Left ventricle myocardium superior (tissue), 1 donor: ENCODE measurements around the gene ARL16. TPM values are rescaled to one million over a fixed set of nuclear protein-coding genes. Genes with fewer than 3 reads are reported as not detected.

Source experiments
- ATAC-seq: fragments of 200-7000 bp; cut with Tn5 transposase; one replicate; pipeline ENCODE4 v1.9.1; 2020; ENCODE audit warnings: mild to moderate bottlenecking, moderate library complexity
- DNase-seq: peaks from one replicate; pipeline ENCODE4 v3.0.0-alpha.2; 2020
- intact Hi-C: fragments of 100-400 bp; cut with micrococcal nuclease; formaldehyde crosslinking; loops from one replicate; pipeline ENCODE4 v1.11.0; 2022
- total RNA-seq: library from RNA; stranded (reverse); fragmentation: NEBNext Ultra II Directional; extraction: Animal tissue kit (Norgen Biotek cat#: 25700); gene quantifications from one replicate; pipeline ENCODE4 v1.2.1, GENCODE V29; 2021
- donor health status: DM: no; HTN: yes; CAD: no; lungs with severe emphysema.

The ARL16 gene
- total RNA-seq, 1 donor from 2014 or later, result 12.0 TPM

DNA sequence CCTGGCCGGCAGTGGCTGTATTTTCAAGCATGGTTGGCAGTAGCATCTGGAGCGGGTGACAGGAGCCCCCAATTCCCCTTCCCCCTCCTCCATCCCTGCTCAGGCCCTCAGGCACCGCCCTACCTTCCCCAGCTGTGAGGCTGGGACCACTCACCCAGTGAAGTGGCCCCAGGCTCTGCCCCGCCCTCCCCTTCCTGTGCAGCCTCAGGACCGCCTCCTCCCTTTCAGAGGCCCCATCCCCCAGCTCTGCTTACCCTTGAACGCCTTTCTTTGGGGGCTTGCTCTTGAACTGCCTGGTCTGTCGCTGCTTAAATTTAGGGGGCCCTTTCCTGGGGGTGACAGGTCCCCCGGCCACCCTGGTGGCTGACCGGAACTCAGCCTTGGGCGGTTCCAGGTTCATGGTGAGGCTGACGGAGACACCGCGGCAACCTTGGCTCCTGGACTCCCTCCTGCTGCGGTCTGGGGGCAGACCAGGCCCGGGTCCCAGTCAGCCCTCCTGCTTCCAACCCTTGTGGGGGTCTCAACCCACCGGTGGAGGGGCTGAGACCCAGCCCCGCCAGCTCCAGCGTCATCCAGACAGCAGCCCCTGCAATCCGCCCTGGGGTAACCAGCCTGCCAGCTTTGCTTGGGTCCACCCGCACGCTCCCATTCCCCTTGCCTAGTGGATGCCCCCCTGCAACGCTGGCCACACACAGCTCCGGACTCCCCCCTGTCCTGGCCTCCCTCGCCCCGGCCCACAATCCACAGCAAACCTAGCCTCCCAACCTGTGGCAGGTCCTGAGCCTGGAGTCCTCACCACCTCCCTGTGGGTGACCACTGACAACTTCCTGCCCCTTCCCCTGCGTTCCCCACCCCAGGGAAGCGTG, 30.5 kb downstream of the ARL16 start:
- DNase-seq (no peak), ATAC-seq (no peak)
- intact Hi-C loops, result no loop called here

DNA sequence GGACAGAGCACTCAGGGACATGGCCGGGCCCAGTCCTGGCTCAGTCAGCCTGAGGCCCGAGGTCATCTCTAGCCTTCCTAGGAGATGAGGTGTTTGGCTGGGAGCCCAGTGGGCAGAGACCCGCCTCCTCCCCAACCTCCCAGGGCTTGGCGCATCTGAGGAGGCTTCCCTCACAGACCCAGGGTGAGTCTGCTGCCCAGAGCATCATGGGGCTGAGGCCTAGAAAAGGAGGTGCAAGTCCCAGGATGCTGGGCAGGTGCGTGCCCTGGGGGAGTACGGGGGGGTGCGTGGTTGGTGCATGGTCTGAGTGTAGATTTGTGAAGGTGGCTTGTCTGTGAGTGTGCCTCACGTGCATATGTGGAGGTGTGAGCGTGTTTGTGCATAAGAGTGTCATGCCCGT, 31.9 kb downstream of the ARL16 start:
- ATAC-seq (no peak), DNase-seq (no peak)
- intact Hi-C loops, result no loop called here

DNA sequence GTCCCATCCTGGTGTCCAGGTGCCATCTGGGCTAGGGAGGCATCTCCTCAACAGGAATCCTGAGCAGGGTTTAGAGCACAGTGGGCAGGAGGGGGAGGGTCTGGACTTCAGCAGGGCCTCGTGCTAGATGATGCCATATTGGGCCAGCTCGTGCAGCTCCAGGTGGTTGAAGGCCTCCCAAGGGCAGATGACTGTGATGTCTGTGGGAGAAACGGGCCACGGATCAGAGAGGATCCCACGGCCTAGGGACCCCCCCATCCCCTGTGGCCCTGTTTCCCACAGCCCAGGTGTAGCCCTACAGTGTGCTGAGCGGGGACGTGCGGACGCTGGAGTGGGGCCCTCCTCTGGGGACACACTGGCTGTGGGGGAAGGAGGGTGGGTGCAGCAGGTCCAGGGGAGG, 32.6 kb downstream of the ARL16 start:
- no peak for DNase-seq
- ATAC-seq, result no peak
- intact Hi-C loops, result no loop called here

DNA sequence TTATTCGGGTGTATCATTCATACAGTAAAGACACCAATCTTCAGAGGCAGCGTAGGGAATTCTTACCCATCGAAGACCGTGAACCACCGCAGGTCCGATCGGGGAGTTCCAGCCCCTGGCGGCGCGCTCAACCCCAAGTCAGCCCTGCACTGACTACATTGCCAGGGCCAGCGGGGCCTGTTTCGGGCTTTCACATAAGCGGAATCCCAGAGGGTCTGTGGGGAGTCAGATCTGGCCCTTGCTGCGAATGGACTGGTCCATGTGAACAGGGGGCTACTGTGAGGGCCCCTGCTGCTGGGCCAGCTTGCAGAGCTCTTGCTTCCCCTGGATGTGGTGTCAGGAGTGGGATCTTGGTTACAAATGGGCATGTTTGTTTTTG, 34.9 kb downstream of the ARL16 start:
- ATAC-seq (no peak), DNase-seq (no peak)
- intact Hi-C loops, result no loop called here

DNA sequence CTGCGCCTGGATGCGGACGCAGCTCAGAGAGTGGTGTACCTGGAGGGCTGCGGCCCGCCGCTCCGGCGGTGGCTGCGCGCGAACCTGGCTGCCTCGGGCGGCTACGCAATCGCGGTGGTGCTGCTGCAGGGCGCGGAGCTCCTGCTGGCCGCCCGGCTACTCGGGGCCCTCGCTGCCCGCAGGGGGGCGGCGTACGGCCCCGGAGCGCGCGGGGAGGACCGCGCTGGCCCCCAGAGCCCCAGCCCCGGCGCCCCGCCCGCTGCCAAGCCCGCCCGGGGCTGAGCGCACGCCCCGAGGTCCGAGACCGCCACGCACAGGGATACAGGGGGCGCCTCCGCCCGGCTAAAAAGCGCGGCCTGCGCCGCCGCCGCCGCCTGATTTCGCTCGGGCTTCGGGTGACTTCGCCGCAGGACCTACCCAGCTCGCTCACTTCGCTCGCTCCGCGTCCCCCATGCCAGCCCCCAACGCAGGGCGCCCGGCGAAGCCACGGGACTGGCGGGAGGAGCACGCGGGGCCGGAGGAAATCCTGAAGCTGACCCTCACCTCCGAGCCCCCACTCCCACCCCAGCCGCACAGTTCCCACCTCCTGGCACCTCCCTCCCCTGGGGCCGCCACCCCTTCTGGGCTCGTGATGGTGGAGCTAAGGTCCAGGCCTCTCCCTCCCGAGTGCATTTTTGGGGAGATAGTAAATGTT, 35.4 kb downstream of the ARL16 start:
- ATAC-seq (no peak), DNase-seq (no peak)
- intact Hi-C loops, result no loop called here

DNA sequence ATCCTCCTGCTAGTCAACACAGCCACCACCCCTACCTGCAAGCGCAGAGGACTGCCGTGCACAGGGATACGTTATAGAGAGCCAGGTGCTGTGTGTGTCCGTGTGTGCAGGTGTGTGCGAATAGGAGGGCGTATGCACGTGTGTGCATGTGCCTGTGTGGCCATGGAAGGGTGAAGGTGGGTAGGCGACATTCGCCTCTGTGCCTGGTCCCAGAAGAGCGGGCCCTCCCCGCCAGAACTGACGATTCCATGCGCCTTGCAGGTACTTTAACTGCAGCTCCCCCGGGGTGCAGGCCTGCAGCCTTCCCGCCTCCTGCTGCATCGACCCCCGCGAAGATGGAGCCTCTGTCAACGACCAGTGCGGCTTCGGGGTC, 36.0 kb downstream of the ARL16 start:
- no peak for ATAC-seq
- intact Hi-C loops, result no loop called here
- DNase-seq, result no peak

DNA sequence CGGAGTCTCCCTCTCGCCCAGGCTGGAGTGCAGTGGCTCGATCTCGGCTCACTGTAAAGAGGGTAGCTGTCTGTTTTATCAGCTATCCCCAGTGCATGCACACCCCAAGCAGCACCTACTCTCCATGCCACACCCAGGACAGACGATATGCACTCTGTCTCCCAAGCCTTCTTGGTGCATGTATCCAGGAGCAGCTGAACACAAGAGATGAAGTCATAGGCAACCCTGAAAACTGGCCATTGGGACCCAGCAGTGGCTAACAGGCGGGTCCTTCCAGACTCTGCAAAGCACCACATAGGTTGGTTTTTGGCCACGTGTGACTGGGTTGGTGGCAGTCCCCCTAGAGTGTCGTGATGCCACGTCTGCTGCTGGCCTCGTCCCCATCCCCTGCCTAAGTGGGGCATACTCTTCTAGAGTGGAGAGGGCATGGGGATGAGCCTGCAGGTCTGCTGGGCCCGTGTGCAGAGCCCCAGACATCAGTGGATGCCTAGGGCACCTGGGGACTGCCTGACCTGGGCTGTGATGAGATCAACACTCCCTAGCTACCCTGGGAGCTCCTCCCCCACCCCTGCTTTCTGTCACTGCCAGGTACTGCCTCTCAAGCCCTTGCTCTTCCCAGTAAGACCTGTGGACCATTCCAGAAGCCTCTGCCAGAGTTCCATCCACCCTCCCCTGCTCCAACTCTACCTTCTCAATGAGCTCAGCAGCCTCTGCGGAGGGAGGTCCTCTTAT, 36.6 kb downstream of the ARL16 start:
- DNase-seq (no peak), ATAC-seq (no peak)
- intact Hi-C loops, result no loop called here

DNA sequence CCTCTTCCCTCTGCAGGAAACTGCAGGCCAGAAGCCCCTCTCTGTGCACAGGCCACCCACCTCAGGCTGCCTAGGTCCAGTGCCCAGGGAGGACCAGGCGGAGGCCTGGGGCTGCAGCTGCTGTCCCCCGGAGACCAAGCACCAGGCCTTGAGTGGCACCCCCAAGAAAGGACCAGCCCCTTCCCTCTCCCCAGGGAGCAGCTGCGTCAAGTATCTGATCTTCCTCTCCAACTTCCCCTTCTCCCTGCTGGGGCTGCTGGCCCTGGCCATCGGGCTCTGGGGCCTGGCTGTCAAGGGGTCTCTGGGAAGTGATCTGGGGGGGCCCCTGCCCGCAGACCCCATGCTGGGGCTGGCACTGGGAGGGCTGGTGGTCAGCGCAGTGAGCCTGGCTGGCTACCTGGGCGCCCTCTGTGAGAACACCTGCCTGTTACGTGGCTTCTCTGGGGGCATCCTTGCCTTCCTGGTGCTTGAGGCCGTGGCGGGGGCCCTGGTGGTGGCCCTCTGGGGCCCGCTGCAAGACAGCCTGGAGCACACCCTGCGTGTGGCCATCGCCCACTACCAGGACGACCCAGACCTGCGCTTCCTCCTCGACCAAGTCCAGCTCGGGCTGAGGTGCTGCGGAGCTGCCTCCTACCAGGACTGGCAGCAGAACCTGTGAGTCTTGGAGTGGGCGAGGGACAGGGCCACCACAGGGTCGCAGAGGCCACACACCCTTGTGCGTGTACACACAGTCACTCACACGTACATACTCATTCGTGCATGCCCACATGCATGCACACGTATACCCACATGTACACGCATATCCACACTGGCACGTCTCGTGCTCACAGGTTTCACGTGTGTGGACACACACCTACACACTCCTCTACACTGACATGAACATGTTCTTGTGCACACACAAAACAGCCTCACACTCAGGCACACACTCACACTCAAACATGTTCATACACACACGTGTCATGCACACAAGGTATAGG, 38.3 kb downstream of the ARL16 start:
- intact Hi-C loops, result no loop called here
- ATAC-seq (no peak), DNase-seq (no peak)

DNA sequence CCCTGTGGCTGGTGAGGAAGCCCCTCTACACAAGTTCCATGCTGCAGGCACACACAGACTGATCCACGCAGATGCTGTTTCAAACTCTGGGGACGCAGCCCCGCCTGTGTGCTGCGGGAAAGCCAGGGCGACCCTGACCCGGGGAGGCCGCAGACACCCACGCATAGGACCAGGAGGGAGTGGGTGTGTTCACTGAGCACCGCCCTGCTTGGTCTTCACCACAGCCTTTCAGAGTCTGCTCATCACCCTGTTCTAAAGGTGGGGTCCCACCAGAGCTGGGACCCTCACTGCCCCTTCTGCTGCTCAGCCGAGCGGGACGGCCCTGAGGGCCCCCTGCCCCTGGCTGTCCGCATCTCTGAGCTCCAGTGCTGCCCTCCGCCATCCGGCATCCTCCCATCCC, 39.1 kb downstream of the ARL16 start:
- ATAC-seq, result no peak

DNA sequence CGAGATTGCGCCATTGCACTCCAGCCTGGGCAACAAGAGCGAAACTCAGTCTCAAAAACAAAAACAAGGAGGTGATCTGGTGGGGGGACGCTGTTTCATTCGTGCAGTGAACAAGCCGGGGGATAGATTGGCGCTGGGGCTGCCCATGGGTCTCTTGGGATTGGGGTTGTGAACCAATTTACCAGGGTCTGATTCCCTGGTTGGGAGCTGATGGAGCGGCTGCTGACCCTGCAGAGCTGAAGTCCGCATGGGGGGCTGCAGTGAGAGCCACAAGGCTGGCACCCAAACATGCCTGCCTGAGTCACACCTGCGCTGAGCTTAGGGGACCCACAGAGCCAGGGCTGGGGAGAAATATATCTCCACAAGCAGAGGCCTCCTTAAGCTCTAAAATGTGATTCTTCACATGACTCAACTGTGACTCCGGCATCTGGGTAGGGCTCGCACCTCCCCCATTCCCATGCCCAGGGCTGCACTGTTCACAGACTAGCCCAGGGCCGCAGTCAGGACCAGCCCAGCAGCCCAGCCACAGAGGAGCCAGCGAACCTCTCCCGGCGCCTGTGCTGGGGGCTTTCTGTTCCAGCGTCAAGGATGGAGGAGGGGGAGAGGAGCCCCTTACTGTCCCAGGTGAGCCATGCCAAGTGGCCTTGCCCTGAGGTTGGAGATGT, 41.6 kb downstream of the ARL16 start:
- no peak for ATAC-seq
- no peak for DNase-seq
- intact Hi-C loops, result no loop called here

More for the DNA sequence above, 39.1 kb downstream of the ARL16 start:
- no peak for DNase-seq
- intact Hi-C loops, result no loop called here

DNA sequence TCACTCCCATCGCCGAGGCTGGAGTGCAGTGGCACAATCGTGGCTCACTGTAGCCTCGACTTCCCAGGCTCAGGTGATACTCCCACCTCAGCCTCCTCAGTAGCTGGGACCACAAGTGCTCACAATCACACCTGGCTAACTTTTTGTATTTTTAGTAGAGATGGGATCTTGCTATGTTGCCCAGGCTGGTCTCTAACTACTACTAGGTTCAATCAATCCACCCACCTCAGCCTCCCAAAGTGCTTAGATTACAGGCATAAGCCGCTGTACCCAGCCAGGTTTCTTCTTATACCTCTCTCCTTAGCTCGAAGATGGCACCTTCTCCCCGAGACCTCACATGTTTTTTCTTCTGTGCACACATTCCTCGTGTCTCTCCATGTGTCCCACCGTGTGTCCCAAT, 43.6 kb downstream of the ARL16 start:
- DNase-seq (no peak), ATAC-seq (no peak)
- intact Hi-C loops, result no loop called here

DNA sequence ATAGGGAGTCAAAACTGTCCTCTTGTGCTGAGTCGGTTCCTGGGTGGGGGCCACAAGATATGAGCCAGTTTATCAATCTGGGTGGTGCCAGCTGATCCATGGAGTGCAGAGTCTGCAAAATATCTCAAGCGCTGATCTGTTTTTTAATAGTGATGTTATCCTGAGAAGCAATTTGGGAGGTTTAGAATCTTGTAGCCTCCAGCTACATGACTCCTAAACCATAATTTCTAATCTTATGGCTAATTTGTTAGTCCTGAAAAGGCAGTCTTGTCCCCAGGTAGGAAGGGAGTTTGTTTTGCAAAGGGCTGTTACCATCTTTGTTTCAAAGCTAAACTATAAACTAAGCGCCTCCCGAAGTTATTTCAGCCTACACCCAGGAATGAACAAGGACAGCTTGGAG, 44.9 kb downstream of the ARL16 start:
- no peak for DNase-seq
- intact Hi-C loops, result no loop called here
- no peak for ATAC-seq

DNA sequence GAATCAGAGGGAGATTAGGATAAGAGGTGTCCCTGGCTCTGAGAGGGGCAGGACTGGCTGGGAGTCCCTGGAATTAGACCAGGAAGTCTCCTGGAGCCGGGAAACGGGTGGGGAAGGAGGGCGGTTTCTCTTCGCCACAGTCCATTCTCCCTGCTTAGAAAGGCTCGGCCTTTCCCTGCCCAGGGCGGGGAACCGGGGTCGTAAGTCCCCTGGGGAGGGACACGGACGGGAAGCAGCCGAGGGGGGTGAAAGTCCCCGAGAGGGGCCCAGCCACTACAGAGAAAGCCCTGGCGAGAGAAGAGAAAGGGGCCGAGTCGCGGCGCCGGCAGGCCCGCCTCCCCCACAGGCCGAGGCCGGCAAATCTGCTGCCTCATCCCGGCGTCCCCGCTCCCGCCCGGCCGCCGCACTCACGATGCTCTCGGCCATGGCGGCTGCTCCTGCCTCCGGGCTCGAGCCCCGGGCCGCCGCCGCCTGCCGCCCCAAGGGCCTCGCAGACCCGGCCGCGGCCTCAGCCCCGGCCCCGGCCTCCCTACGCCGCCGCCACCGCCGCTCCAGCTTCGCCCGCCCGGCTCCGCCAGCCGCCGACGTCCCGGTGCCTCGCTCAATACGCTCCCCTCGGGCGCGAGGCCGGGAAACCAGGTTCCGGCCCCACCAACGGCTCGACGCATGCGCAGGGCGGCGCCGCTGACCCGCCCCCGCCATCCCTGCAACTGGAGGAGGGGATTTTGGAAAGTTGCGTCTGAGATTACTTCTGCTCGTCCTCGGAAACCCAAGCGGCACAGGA, 46.9 kb downstream of the ARL16 start, which contains the start of the genes NPLOC4 and TSPAN10:
TSS of gene NPLOC4 (minus strand) at position 608 of the 784 bp plus-strand sequence. CDS start at position 426, 182 bp downstream.
TSS of gene TSPAN10 (plus strand) at position 692 of the 784 bp plus-strand sequence. CDS start 5,217 bp downstream, outside the sequence.
- intact Hi-C loops, result no loop called here
- DNase-seq (peak; percentile 93), ATAC-seq (peak; percentile 91)

DNA sequence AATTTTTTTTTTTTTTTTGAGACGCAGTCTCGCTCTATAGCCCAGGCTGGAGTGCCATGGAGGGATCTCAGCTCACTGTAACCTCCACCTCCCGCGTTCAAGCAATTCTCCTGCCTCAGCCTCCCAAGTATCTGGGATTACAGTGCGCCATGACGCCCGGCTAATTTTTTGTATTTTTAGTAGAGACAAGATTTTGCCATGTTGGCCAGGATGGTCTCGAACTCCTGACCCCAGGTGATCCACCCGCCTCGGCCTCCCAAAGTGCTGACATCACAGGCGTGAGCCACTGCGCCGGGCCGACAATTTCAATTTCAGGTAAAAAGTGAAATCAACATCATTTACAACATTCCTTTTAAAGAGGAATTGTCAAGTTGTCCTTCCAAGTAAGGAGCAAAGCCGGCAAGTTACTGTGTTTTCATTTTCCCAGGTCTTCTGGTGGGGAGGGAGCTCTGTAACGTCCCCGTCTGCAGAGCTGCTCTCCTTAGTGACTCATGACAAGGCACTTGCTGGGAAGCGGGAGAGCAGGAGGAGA, 47.6 kb downstream of the ARL16 start:
- no peak for ATAC-seq
- intact Hi-C loops, result no loop called here
- no peak for DNase-seq

DNA sequence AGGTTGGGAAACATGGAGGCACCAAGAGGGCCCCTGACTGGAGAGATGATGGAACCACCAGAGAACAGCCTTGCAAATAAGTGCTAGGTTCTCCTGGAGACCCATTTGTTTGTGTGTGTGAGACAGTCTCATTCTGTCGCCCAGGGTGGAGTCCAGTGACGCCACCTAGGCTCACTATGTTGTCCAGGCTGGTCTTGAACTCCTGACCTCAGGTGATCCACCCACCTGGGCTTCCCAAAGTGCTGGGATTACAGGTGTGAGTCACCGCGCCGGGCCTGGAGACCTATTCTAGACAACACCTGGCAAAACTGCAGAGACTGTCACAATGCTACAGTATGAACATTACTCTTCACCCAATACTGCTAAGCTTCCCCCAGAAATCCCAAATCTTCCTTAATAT, 48.2 kb downstream of the ARL16 start:
- intact Hi-C loops, result no loop called here
- DNase-seq (no peak), ATAC-seq (no peak)

DNA sequence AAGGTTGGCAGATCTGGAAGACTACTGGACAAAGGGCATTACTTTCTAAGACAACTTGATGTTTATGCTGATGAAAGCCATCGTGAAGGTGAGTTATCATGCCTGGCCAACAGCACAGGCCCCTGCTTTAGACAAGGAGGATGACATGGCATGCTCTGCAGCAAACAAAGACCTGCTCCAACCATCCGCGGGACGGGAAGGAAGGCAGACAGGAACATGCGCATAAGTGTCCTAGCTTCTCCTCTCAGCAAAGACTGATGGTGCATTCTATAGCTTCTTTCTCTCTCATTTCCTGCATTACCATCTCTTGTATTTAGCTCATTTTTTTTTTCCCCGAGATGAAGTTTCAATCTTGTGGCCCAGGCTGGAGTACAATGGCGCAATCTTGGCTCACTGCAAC, 52.1 kb downstream of the ARL16 start:
- peak; percentile 4 for DNase-seq
- ATAC-seq, result no peak
- intact Hi-C loops, result no loop called here
